SK-N-SH (cell line): ENCODE results near the gene DLD. TPM values are rescaled to one million over a fixed set of nuclear protein-coding genes. Genes with fewer than 3 reads are reported as not detected.

ENCODE experiments used
- CTCF ChIA-PET: fragments of 300-600, 350-600 bp; formaldehyde crosslinking; extraction: SDS; loops from one replicate; lab custom pipeline; 2021; lab: Yijun Ruan, JAX
- POLR2A ChIA-PET: fragments of 350-600 bp; sonication (Branson Sonifier 250); formaldehyde crosslinking; extraction: SDS; loops from one replicate; lab custom pipeline; 2020; ENCODE audit warnings: antibody characterized with exemption, inconsistent platforms; lab: Yijun Ruan, JAX
- DNase-seq: peaks from one replicate; pipeline ENCODE4 v3.0.0; 2012
- H2AFZ ChIP-seq: fragments of 200-600 bp; sonication (generic); 2 replicates; pipeline ENCODE4 v1.8.1; 2016; ENCODE audit warnings: antibody characterized with exemption, mild to moderate bottlenecking, low read depth
- H3F3A ChIP-seq: fragments of 200-600 bp; sonication (generic); replicated peaks from 2 replicates; pipeline ENCODE3; 2016; ENCODE audit warnings: antibody characterized with exemption, mild to moderate bottlenecking; ENCODE audit not compliant: insufficient read depth
- H3K27ac ChIP-seq, 2 experiments: fragments of 200-500 bp in 1 of 2; fragments of 200-600 bp in 1 of 2; sonication (Bioruptor generic) in 1 of 2; sonication (generic), shearing (Covaris generic) in 1 of 2; 2 replicates each; pipeline versions ENCODE4 v1.5.1 to v1.6.1; 2014 to 2016; ENCODE audit warnings: low read depth in 2 of 2, inconsistent platforms in 1 of 2, low read length in 1 of 2, mild to moderate bottlenecking in 1 of 2, mixed read lengths in 1 of 2
- H3K27me3 ChIP-seq: fragments of 200-600 bp; sonication (generic), shearing (Covaris generic); 2 replicates; pipeline ENCODE4 v1.6.1; 2016; ENCODE audit warnings: mixed run types; ENCODE audit not compliant: insufficient read depth
- H3K36me3 ChIP-seq, 2 experiments: fragments of 200-500 bp in 1 of 2; fragments of 200-600 bp in 1 of 2; sonication (Bioruptor generic) in 1 of 2; sonication (generic) in 1 of 2; replicated peaks in 1 of 2; 2 replicates each; pipeline versions ENCODE3 to v1.5.1; 2014 to 2016; ENCODE audit warnings: low read length in 1 of 2, mild to moderate bottlenecking in 1 of 2; ENCODE audit not compliant: insufficient read depth in 2 of 2, control insufficient read depth in 1 of 2
- H3K4me1 ChIP-seq, 2 experiments: fragments of 200-500 bp in 1 of 2; fragments of 200-600 bp in 1 of 2; sonication (Bioruptor generic) in 1 of 2; sonication (generic), shearing (Covaris generic) in 1 of 2; 2 replicates each; pipeline versions ENCODE4 v1.5.1 to v1.6.1; 2014 to 2016; ENCODE audit warnings: low read depth in 1 of 2, low read length in 1 of 2, mixed run types in 1 of 2; ENCODE audit not compliant: insufficient read depth in 2 of 2, control insufficient read depth in 1 of 2
- H3K4me2 ChIP-seq: fragments of 200-600 bp; sonication (generic), shearing (Covaris generic); 2 replicates; pipeline ENCODE4 v1.6.1; 2017; ENCODE audit warnings: mixed run types
- H3K4me3 ChIP-seq, 2 experiments: fragments of 200-500 bp in 1 of 2; fragments of 200-600 bp in 1 of 2; sonication (Bioruptor generic) in 1 of 2; sonication (generic), shearing (Covaris generic) in 1 of 2; 2 replicates each; pipeline versions ENCODE4 v1.5.1 to v1.8.1; 2014 to 2016; ENCODE audit warnings: low read depth in 2 of 2, inconsistent platforms in 1 of 2, low read length in 1 of 2, mild to moderate bottlenecking in 1 of 2, mixed read lengths in 1 of 2, moderate library complexity in 1 of 2
- H3K79me2 ChIP-seq: fragments of 200-600 bp; sonication (generic); 2 replicates; pipeline ENCODE4 v1.8.1; 2017; ENCODE audit warnings: mild to moderate bottlenecking; ENCODE audit not compliant: insufficient read depth
- H3K9ac ChIP-seq: fragments of 200-600 bp; sonication (generic); 2 replicates; pipeline ENCODE4 v1.6.1; 2017; ENCODE audit warnings: mixed run types
- H3K9me2 ChIP-seq: fragments of 200-600 bp; sonication (generic); 2 replicates; pipeline ENCODE4 v1.6.1; 2017; ENCODE audit warnings: mixed run types
- H3K9me3 ChIP-seq: fragments of 200-600 bp; sonication (generic); 2 replicates; pipeline ENCODE4 v1.6.1; 2017; ENCODE audit warnings: mixed run types, mild to moderate bottlenecking, moderate library complexity
- H4K20me1 ChIP-seq: fragments of 200-600 bp; sonication (generic); 2 replicates; pipeline ENCODE4 v1.6.1; 2017; ENCODE audit warnings: mild to moderate bottlenecking, mixed run types; ENCODE audit not compliant: insufficient read depth
- EP300 ChIP-seq, 2 experiments: IDR thresholded peaks; 2 replicates each; pipeline versions ENCODE4 v1.4.0 to v1.6.1; 2012; ENCODE audit warnings: borderline replicate concordance in 1 of 2, low read depth in 1 of 2, low read length in 1 of 2
- FOXJ3 ChIP-seq: sonication (generic); formaldehyde crosslinking; IDR thresholded peaks from 2 replicates; pipeline ENCODE4 v1.5.1; 2020; ENCODE audit warnings: mild to moderate bottlenecking, missing genetic modification reagents
- FOXM1 ChIP-seq: IDR thresholded peaks from 2 replicates; pipeline ENCODE4 v1.4.0; 2012; ENCODE audit warnings: low read depth, mild to moderate bottlenecking
- GABPA ChIP-seq: IDR thresholded peaks from 2 replicates; pipeline ENCODE4 v1.4.0; 2012; ENCODE audit warnings: low read depth, mild to moderate bottlenecking
- GATA2 ChIP-seq: sonication (generic); formaldehyde crosslinking; IDR thresholded peaks from 2 replicates; pipeline ENCODE4 v1.5.0; 2020; ENCODE audit warnings: mild to moderate bottlenecking, missing genetic modification reagents
- IRF3 ChIP-seq: fragments of 150-350 bp; IDR thresholded peaks from 2 replicates; pipeline ENCODE4 v1.6.1; 2016; ENCODE audit warnings: mild to moderate bottlenecking, low read depth, low read length
- MAX ChIP-seq: IDR thresholded peaks from 2 replicates; pipeline ENCODE4 v1.4.0; 2012; ENCODE audit warnings: low read depth
- NRF1 ChIP-seq: IDR thresholded peaks from 2 replicates; pipeline ENCODE4 v1.6.1; 2012; ENCODE audit warnings: low read depth, mild to moderate bottlenecking, low read length
- PBX3 ChIP-seq: IDR thresholded peaks from 2 replicates; pipeline ENCODE4; 2012
- POLR2AphosphoS5 ChIP-seq: IDR thresholded peaks from 2 replicates; pipeline ENCODE4 v1.6.1; 2012; ENCODE audit warnings: low read depth, low read length
- RCOR1 ChIP-seq: fragments of 150-350 bp; IDR thresholded peaks from 2 replicates; pipeline ENCODE4 v1.6.1; 2017; ENCODE audit warnings: antibody characterized with exemption, low read length
- RFX5 ChIP-seq: IDR thresholded peaks from 2 replicates; pipeline ENCODE4 v1.6.1; 2012; ENCODE audit warnings: mild to moderate bottlenecking, improper control_type of control experiment, low read length
- SMC3 ChIP-seq: IDR thresholded peaks from 2 replicates; pipeline ENCODE4 v1.6.1; 2012; ENCODE audit warnings: low read depth, low read length, improper control_type of control experiment
- TAF1 ChIP-seq: IDR thresholded peaks from 2 replicates; pipeline ENCODE4 v1.6.1; 2012; ENCODE audit warnings: low read depth, mild to moderate bottlenecking, low read length, moderate library complexity, borderline replicate concordance
- TCF12 ChIP-seq: IDR thresholded peaks from 2 replicates; pipeline ENCODE4 v1.4.0; 2012
- TEAD4 ChIP-seq: IDR thresholded peaks from 2 replicates; pipeline ENCODE4 v1.4.0; 2012; ENCODE audit warnings: mild to moderate bottlenecking, borderline replicate concordance; ENCODE audit not compliant: insufficient read depth
- WGBS: methylation state at CpG from one replicate; pipeline ENCODE4 v1.1.6; 2017; ENCODE audit warnings: low lambda C conversion rate; 5-methylcytosine and 5-hydroxymethylcytosine counted together
- polyA plus RNA-seq, 3 experiments: library from polyadenylated mRNA; depleted of rRNA; stranded (reverse); fragments of >200 nt; gene quantifications; 2 replicates each; pipeline ENCODE4 v1.2.3, GENCODE V29; 2012
- TF ChIP-seq, protein P1 (sequence below): fragments of 150-350 bp; IDR thresholded peaks from 2 replicates; pipeline ENCODE4 v1.6.1; 2017; ENCODE audit warnings: antibody characterized with exemption, low read length, low read depth, borderline replicate concordance
- TF ChIP-seq, protein P2 (sequence below): IDR thresholded peaks from 2 replicates; pipeline ENCODE4 v1.6.1; 2012; ENCODE audit warnings: mild to moderate bottlenecking, low read depth, low read length, moderate library complexity

The DLD gene
- polyA plus RNA-seq, 1 of the 3 experiments (the other 2 are of a cell fraction): 140 TPM

GRCh38 chr7:107846324-107846723 is 44.7 kb upstream of the DLD start:
- CTCF ChIA-PET: interaction anchor here (0.7 to 0.8 kb wide), 2 partner anchors 12 to 185 kb away, joined by 3 to 5 read pairs; no protein-coding TSS in a partner anchor
- Histone ChIP-seq H3K9ac (no peak overlapping the region), H3K36me3 (no peaks in the 10 kb centered on the region), H3K9me2 (no peaks in the 10 kb centered on the region), H4K20me1 (no peaks in the 10 kb centered on the region), H3F3A (no peaks in the 10 kb centered on the region), H3K79me2 (no peaks in the 10 kb centered on the region), H3K4me1 (no peaks in the 10 kb centered on the region), H2AFZ (no peak overlapping the region), H3K4me3 (no peak overlapping the region)
- no peak for DNase-seq
- TF ChIP-seq, protein P1, sequence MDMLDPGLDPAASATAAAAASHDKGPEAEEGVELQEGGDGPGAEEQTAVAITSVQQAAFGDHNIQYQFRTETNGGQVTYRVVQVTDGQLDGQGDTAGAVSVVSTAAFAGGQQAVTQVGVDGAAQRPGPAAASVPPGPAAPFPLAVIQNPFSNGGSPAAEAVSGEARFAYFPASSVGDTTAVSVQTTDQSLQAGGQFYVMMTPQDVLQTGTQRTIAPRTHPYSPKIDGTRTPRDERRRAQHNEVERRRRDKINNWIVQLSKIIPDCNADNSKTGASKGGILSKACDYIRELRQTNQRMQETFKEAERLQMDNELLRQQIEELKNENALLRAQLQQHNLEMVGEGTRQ: no peak
- TF ChIP-seq GABPA: no peak
- no peak for TF ChIP-seq POLR2AphosphoS5
- TF ChIP-seq TEAD4: no peak
- TF ChIP-seq, all 33 proteins: peak for 0
- POLR2A ChIA-PET: no interaction called here
- no peak overlapping the region for H3K27ac ChIP-seq
- H3K4me2 ChIP-seq: no peak overlapping the region
- H3K9me3 ChIP-seq: no peaks in the 10 kb centered on the region
- no peaks in the 10 kb centered on the region for H3K27me3 ChIP-seq

GRCh38 chr7:107847168-107847835 is 43.7 kb upstream of the DLD start:
- H3K27ac ChIP-seq: no peak overlapping the region
- ChIA-PET CTCF (no interaction called here), POLR2A (no interaction called here)
- no peaks in the 10 kb centered on the region for H3K9me3 ChIP-seq
- H3K36me3 ChIP-seq: no peaks in the 10 kb centered on the region
- no peaks in the 10 kb centered on the region for H3K4me1 ChIP-seq
- H3F3A ChIP-seq: no peaks in the 10 kb centered on the region
- no peak overlapping the region for H3K4me2 ChIP-seq
- no peak for DNase-seq
- WGBS: 78% methylated on average over 15 of the region's 18 CpGs
- H2AFZ ChIP-seq: no peak overlapping the region
- H3K79me2 ChIP-seq: no peaks in the 10 kb centered on the region
- no peaks in the 10 kb centered on the region for H3K27me3 ChIP-seq
- H4K20me1 ChIP-seq: no peaks in the 10 kb centered on the region
- no peaks in the 10 kb centered on the region for H3K9me2 ChIP-seq
- H3K4me3 ChIP-seq: no peak overlapping the region
- no peak overlapping the region for H3K9ac ChIP-seq
- TF ChIP-seq, protein P2, sequence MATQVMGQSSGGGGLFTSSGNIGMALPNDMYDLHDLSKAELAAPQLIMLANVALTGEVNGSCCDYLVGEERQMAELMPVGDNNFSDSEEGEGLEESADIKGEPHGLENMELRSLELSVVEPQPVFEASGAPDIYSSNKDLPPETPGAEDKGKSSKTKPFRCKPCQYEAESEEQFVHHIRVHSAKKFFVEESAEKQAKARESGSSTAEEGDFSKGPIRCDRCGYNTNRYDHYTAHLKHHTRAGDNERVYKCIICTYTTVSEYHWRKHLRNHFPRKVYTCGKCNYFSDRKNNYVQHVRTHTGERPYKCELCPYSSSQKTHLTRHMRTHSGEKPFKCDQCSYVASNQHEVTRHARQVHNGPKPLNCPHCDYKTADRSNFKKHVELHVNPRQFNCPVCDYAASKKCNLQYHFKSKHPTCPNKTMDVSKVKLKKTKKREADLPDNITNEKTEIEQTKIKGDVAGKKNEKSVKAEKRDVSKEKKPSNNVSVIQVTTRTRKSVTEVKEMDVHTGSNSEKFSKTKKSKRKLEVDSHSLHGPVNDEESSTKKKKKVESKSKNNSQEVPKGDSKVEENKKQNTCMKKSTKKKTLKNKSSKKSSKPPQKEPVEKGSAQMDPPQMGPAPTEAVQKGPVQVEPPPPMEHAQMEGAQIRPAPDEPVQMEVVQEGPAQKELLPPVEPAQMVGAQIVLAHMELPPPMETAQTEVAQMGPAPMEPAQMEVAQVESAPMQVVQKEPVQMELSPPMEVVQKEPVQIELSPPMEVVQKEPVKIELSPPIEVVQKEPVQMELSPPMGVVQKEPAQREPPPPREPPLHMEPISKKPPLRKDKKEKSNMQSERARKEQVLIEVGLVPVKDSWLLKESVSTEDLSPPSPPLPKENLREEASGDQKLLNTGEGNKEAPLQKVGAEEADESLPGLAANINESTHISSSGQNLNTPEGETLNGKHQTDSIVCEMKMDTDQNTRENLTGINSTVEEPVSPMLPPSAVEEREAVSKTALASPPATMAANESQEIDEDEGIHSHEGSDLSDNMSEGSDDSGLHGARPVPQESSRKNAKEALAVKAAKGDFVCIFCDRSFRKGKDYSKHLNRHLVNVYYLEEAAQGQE: no peak
- no peak for TF ChIP-seq IRF3
- TF ChIP-seq EP300 (IDR thresholded peaks at IDR 0.05; ENCODE audit: borderline replicate concordance in 1 of 2, low read depth in 1 of 2, low read length in 1 of 2): no peak
- TF ChIP-seq, protein P1: no peak
- TF ChIP-seq NRF1: no peak
- TF ChIP-seq MAX: no peak
- TF ChIP-seq TAF1: no peak
- no peak for TF ChIP-seq GATA2 (CRISPR knock-in tag)
- no peak for TF ChIP-seq RFX5
- no peak for TF ChIP-seq FOXJ3 (CRISPR knock-in tag)
- TF ChIP-seq TCF12: no peak
- TF ChIP-seq FOXM1: no peak
- no peak for TF ChIP-seq PBX3
- TF ChIP-seq TEAD4: no peak
- TF ChIP-seq POLR2AphosphoS5: no peak
- TF ChIP-seq RCOR1: no peak
- TF ChIP-seq SMC3: no peak
- TF ChIP-seq GABPA: no peak
